ENCODE results near the gene HNRNPC. TPM values are rescaled to one million over a fixed set of nuclear protein-coding genes. Genes with fewer than 3 reads are reported as not detected.

Gene HNRNPC
- total and polyA plus RNA-seq, 12 donors = 227 to 358 (median 269) TPM

DNA sequence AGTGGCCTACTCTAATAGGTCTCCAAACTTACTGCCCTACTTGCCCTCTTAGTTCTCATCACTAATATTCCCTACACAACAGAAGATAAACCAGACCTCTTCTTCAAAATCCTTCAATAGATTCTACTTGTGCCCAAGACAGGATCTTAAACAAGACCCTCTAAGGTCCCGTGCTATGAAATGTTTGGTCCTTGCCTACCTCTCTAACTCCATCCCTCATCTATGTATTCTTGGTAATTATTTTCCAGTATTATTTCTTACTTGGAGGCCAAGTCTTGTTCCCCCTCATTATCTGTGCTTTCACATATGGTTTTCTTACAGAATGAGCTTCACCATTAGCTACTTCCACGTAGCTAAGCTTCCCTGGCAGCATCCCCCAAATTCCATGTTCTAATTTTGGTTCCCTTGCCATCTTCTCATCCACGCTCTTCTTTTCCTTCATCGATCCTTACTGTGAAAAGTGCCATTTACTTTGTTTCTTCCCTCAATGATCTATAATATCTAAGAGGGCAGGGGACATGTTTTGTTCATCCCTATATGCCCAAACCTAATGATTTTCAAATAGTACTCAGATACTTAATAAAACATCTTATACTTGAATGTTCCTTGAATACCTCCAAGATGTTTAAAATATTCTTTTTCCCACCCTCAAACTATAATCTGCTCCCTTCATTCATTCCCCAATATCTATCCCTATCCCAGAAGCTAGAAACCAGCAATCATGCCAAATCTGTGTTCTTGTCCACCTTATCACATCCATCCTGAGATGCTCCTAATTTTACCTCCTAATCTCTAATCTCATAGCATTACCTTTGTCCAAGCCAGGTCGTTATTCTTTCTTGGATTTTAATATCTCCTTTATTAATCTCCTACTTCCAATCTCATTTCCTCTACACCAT, 10.1 kb downstream of the HNRNPC start:
- no peak overlapping the region for H3K4me3 ChIP-seq
- H3K4me1 ChIP-seq = peaks cover 11 to 93% (median 88%) of the 10 kb centered on the region in 9 donors
- WGBS, 2 donors = 58 to 69% methylated on average over 5 of the region's 5 CpGs
- DNase-seq (no peak), ATAC-seq (no peak)
- H3K9me3 ChIP-seq = no peaks in the 10 kb centered on the region
- H3K27ac ChIP-seq = no peak overlapping the region
- TF ChIP-seq, protein P1, sequence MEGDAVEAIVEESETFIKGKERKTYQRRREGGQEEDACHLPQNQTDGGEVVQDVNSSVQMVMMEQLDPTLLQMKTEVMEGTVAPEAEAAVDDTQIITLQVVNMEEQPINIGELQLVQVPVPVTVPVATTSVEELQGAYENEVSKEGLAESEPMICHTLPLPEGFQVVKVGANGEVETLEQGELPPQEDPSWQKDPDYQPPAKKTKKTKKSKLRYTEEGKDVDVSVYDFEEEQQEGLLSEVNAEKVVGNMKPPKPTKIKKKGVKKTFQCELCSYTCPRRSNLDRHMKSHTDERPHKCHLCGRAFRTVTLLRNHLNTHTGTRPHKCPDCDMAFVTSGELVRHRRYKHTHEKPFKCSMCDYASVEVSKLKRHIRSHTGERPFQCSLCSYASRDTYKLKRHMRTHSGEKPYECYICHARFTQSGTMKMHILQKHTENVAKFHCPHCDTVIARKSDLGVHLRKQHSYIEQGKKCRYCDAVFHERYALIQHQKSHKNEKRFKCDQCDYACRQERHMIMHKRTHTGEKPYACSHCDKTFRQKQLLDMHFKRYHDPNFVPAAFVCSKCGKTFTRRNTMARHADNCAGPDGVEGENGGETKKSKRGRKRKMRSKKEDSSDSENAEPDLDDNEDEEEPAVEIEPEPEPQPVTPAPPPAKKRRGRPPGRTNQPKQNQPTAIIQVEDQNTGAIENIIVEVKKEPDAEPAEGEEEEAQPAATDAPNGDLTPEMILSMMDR (IDR thresholded peaks at IDR 0.05) = no peak
- H3K36me3 ChIP-seq = peaks cover 0 to 100% (median 14%) of the 10 kb centered on the region in 9 donors
- intact Hi-C loops (cut with DNase I) = loop anchor here in 1 of 10 donors (10.0 kb wide), 1 partner anchor 116 kb away; no protein-coding TSS in a partner anchor
- H3K27me3 ChIP-seq = no peaks in the 10 kb centered on the region

DNA sequence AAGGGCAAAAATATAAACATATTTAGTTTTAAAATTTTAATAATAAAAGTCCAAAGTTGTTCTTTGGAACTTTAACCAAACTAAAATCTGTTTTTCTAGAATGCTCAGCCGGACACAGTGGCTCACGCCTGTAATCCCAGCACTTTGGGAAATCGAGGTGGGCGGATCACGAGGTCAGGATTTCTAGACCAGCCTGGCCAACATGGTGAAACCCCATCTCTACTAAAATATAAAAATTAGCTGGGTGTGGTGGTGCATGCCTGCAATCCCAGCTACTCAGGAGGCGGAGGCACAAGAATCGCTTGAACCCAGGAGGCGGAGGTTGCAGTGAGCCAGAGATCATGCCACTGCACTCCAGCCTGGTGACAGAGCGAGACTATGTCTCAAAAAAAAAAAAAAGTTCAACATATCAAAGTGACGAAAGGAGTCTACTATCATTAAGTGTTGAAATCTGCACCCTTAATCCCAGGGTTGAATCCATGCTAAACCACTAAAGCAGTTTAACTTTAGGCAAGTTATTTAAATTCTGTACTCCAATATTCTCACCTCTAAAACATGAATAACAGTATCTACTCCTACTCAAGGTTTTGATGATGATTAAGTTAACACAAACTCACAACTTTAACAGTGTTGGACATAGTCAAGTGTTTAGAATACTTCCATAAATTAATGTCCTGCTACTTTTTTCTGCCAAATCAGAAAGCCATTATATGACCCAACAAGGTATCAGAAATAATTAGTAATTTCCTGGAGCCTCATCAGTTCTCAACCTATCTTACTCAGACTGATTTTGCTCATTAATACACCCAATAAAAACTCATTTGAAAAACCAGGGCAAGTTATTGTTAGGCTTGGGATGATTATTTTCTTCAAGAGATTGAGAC, 11.0 kb downstream of the HNRNPC start:
- no peak overlapping the region for H3K4me3 ChIP-seq
- 75 to 77% methylated on average over 10 of the region's 10 CpGs for WGBS, 2 donors

DNA sequence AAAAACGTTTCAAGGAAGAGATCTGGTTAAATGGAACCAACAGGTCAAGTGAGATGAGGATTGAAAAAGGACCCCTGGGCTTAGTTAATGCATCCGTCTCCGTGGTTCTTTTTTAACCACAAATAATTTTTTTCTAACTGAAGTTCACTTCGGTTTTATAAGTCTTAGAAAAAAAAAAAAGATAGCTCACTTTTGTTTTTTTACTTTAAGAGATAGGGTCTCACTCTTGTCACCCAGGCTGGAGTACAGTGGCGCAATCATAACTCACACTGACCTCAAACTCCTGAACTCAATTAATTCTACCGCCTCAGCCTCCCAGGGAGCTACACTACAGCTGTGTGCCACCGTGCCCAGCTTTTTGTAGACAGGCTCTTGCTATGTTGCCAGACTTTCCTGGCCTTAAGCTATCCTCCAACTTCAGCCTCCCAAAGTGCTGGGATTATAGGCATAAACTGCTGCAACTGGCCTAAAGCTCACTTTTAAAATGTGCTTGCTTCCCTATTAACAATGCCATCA, 11.8 kb downstream of the HNRNPC start:
- TF ChIP-seq, protein P1 (IDR thresholded peaks at IDR 0.05) = no peak
- Histone ChIP-seq H3K36me3 (peaks cover 0 to 100% (median 16%) of the 10 kb centered on the region in 9 donors), H3K9me3 (no peaks in the 10 kb centered on the region), H3K4me1 (peaks cover 11 to 82% (median 74%) of the 10 kb centered on the region in 9 donors), H3K27me3 (no peaks in the 10 kb centered on the region), H3K4me3 (no peak overlapping the region), H3K27ac (peak overlapping the region in 2 of 10 donors; percentile 16 to 20)
- DNase-seq (no peak), ATAC-seq (peak in 2 of 8 donors; percentile 31 to 34)
- 47 to 53% methylated on average over 7 of the region's 7 CpGs for WGBS, 2 donors
- intact Hi-C loops (cut with DNase I) = loop anchor here in 1 of 10 donors (10.0 kb wide), 1 partner anchor 117 kb away; no protein-coding TSS in a partner anchor

More for the DNA sequence above, 11.0 kb downstream of the HNRNPC start:
- H3K27ac ChIP-seq = peak overlapping the region in 2 of 10 donors; percentile 16 to 20
- H3K9me3 ChIP-seq = no peaks in the 10 kb centered on the region
- intact Hi-C loops (cut with DNase I) = loop anchor here in 1 of 10 donors (10.0 kb wide), 1 partner anchor 117 kb away; no protein-coding TSS in a partner anchor
- ATAC-seq = no peak
- peaks cover 11 to 88% (median 79%) of the 10 kb centered on the region in 9 donors for H3K4me1 ChIP-seq
- no peak for DNase-seq
- peaks cover 0 to 100% (median 15%) of the 10 kb centered on the region in 9 donors for H3K36me3 ChIP-seq
- TF ChIP-seq, protein P1 (IDR thresholded peaks at IDR 0.05) = no peak
- no peaks in the 10 kb centered on the region for H3K27me3 ChIP-seq
